SK-N-SH treated with all-trans-retinoic acid at 6 μM for 48 hours (cell line): ENCODE results near the gene FETUB.
"Not testable (repeated sequence)": the region's sequence is repeated elsewhere in the genome, so short reads cannot be mapped to it uniquely, and the experiment has no call there.

ENCODE experiments used
- ATAC-seq: fragments of 200-7000 bp; cut with Tn5 transposase; 3 replicates; pipeline ENCODE4 v1.9.1; 2020; ENCODE audit warnings: mild to moderate bottlenecking, moderate library complexity
- BACH2 ChIP-seq: fragments of 250-450 bp; sonication (Bioruptor Pico); IDR thresholded peaks from 2 replicates; pipeline ENCODE4 v1.9.0; 2021; ENCODE audit warnings: mild to moderate bottlenecking, borderline replicate concordance
- CSDC2 ChIP-seq: fragments of 250-450 bp; sonication (Bioruptor Pico); IDR thresholded peaks from 2 replicates; pipeline ENCODE4 v1.5.0; 2020; ENCODE audit warnings: mild to moderate bottlenecking, moderate library complexity
- ESRRG ChIP-seq: fragments of 250-450 bp; sonication (Bioruptor Pico); IDR thresholded peaks from 2 replicates; pipeline ENCODE4 v1.6.1; 2021; ENCODE audit warnings: mild to moderate bottlenecking
- ISL1 ChIP-seq: fragments of 250-450 bp; sonication (Bioruptor Pico); IDR thresholded peaks from 2 replicates; pipeline ENCODE4 v2.1.2; 2022; ENCODE audit warnings: mild to moderate bottlenecking, moderate library complexity
- OSR1 ChIP-seq: fragments of 250-450 bp; sonication (Bioruptor Pico); IDR thresholded peaks from 2 replicates; pipeline ENCODE4 v1.8.0; 2022; ENCODE audit warnings: moderate library complexity, mild to moderate bottlenecking, inconsistent platforms
- PATZ1 ChIP-seq: fragments of 250-450 bp; sonication (Bioruptor Pico); IDR thresholded peaks from 2 replicates; pipeline ENCODE4 v1.8.0; 2020; ENCODE audit warnings: mild to moderate bottlenecking, moderate library complexity, borderline replicate concordance
- POU6F1 ChIP-seq: fragments of 250-450 bp; sonication (Bioruptor Pico); IDR thresholded peaks from 2 replicates; pipeline ENCODE4 v1.8.0; 2021; ENCODE audit warnings: low read depth, mild to moderate bottlenecking, moderate library complexity, borderline replicate concordance
- PPARA ChIP-seq: fragments of 250-450 bp; sonication (Bioruptor Pico); IDR thresholded peaks from 2 replicates; pipeline ENCODE4 v1.5.0; 2020; ENCODE audit warnings: mild to moderate bottlenecking, borderline replicate concordance
- RARB ChIP-seq: fragments of 250-450 bp; sonication (Bioruptor Pico); IDR thresholded peaks from 2 replicates; pipeline ENCODE4 v1.8.0; 2021; ENCODE audit warnings: mild to moderate bottlenecking, moderate library complexity
- TCF4 ChIP-seq: fragments of 250-450 bp; sonication (Bioruptor Pico); IDR thresholded peaks from 2 replicates; pipeline ENCODE4 v1.8.0; 2021; ENCODE audit warnings: mild to moderate bottlenecking, moderate library complexity, borderline replicate concordance
- ZC3H10 ChIP-seq: fragments of 250-450 bp; sonication (Bioruptor Pico); IDR thresholded peaks from 2 replicates; pipeline ENCODE4 v1.5.1; 2021; ENCODE audit warnings: mild to moderate bottlenecking, moderate library complexity
- ZFP3 ChIP-seq: fragments of 250-450 bp; sonication (Bioruptor Pico); IDR thresholded peaks from 2 replicates; pipeline ENCODE4 v1.5.0; 2020; ENCODE audit warnings: mild to moderate bottlenecking, moderate library complexity
- ZFP30 ChIP-seq: fragments of 450-650 bp; formaldehyde crosslinking; IDR thresholded peaks from 2 replicates; pipeline ENCODE4 v1.5.0; 2022; ENCODE audit warnings: mild to moderate bottlenecking, moderate library complexity
- ZNF565 ChIP-seq: fragments of 450-650 bp; formaldehyde crosslinking; conservative IDR thresholded peaks from 2 replicates; pipeline ENCODE4 v1.5.0; 2020; ENCODE audit warnings: low read depth, mild to moderate bottlenecking, moderate library complexity
- ZNF8 ChIP-seq: fragments of 450-650 bp; formaldehyde crosslinking; IDR thresholded peaks from 2 replicates; pipeline ENCODE4 v1.5.0; 2020; ENCODE audit warnings: mild to moderate bottlenecking, moderate library complexity
- TF ChIP-seq, protein P1 (sequence below): fragments of 250-450 bp; sonication (Bioruptor Pico); IDR thresholded peaks from 2 replicates; pipeline ENCODE4 v1.5.1; 2021; ENCODE audit warnings: mild to moderate bottlenecking, moderate library complexity
- TF ChIP-seq, protein P2 (sequence below): fragments of 250-450 bp; sonication (Bioruptor Pico); IDR thresholded peaks from 2 replicates; pipeline ENCODE4 v1.5.1; 2020; ENCODE audit warnings: low read depth, mild to moderate bottlenecking, moderate library complexity
- TF ChIP-seq, protein P3 (sequence below): fragments of 250-450 bp; sonication (Bioruptor Pico); IDR thresholded peaks from 2 replicates; pipeline ENCODE4 v1.5.0; 2020; ENCODE audit warnings: mild to moderate bottlenecking, moderate library complexity

The FETUB gene

DNA sequence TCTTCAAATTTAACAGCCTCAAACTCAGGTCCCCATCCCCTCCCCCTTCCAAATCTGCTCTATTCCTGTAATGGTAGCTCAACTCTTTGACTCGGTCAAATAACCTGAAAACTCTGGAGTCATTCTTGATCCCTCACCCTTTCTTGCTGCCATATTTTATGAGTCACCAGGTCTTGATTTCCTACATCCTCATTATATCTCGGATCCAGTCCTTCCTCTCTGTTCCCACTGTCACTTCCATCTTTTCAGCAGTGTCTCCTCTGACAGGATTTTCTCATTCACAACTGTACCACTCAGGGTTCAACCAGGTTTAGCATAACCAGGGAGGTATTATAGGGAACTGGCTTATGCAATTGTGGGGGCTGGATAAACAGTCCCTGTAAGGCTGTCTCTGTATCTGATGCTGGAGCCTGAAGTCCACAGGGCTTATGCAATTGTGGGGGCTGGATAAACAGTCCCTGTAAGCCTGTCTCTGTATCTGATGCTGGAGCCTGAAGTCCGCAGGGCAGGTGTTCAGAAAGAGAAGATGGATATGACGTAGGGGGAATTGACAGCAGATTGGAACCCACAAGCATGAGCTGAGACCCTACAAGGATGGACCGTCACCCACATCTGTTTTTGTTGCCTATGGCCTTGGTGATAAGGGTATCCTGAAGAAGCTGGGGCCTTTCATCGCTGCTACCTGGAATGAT lies 9.1 kb upstream of the FETUB start:
- no peak for ATAC-seq
- TF ChIP-seq RARB (CRISPR knock-in tag) = no peak
- no peak for TF ChIP-seq ZC3H10
- TF ChIP-seq, protein P1, sequence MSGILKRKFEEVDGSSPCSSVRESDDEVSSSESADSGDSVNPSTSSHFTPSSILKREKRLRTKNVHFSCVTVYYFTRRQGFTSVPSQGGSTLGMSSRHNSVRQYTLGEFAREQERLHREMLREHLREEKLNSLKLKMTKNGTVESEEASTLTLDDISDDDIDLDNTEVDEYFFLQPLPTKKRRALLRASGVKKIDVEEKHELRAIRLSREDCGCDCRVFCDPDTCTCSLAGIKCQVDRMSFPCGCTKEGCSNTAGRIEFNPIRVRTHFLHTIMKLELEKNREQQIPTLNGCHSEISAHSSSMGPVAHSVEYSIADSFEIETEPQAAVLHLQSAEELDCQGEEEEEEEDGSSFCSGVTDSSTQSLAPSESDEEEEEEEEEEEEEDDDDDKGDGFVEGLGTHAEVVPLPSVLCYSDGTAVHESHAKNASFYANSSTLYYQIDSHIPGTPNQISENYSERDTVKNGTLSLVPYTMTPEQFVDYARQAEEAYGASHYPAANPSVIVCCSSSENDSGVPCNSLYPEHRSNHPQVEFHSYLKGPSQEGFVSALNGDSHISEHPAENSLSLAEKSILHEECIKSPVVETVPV (CRISPR knock-in tag) = no peak
- TF ChIP-seq ZFP3 (CRISPR knock-in tag) = no peak
- no peak for TF ChIP-seq ESRRG (CRISPR knock-in tag)
- TF ChIP-seq POU6F1 (CRISPR knock-in tag) = no peak

DNA sequence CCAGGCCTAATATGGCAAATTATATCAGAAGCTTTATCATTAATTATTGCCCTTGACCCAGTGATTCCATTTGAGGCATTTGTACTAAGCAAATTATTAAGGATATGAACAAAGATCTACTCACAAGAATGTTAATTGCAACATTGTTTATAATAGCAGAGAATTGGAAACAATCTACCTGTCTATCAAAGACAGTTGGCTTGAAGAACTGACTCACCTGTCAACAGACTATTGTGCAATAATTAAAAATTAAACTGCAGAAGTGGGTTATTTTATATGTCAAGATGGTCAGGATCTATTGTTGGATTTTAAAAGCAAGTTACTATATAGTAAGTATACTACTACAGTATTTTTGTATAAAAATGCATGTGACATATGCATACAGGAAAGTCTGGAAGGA lies 6.7 kb upstream of the FETUB start:
- no peak for ATAC-seq
- TF ChIP-seq OSR1 (CRISPR knock-in tag) (no peak), POU6F1 (CRISPR knock-in tag) (no peak), TCF4 (no peak), ZC3H10 (no peak), ESRRG (CRISPR knock-in tag) (no peak), ZNF565 (CRISPR knock-in tag) (no peak), CSDC2 (no peak), ISL1 (CRISPR knock-in tag) (no peak), BACH2 (CRISPR knock-in tag) (no peak)
- TF ChIP-seq, protein P1 (CRISPR knock-in tag) = no peak
- TF ChIP-seq, protein P2, sequence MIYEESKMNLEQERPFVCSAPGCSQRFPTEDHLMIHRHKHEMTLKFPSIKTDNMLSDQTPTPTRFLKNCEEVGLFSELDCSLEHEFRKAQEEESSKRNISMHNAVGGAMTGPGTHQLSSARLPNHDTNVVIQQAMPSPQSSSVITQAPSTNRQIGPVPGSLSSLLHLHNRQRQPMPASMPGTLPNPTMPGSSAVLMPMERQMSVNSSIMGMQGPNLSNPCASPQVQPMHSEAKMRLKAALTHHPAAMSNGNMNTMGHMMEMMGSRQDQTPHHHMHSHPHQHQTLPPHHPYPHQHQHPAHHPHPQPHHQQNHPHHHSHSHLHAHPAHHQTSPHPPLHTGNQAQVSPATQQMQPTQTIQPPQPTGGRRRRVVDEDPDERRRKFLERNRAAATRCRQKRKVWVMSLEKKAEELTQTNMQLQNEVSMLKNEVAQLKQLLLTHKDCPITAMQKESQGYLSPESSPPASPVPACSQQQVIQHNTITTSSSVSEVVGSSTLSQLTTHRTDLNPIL (CRISPR knock-in tag) = no peak
- TF ChIP-seq, protein P3, sequence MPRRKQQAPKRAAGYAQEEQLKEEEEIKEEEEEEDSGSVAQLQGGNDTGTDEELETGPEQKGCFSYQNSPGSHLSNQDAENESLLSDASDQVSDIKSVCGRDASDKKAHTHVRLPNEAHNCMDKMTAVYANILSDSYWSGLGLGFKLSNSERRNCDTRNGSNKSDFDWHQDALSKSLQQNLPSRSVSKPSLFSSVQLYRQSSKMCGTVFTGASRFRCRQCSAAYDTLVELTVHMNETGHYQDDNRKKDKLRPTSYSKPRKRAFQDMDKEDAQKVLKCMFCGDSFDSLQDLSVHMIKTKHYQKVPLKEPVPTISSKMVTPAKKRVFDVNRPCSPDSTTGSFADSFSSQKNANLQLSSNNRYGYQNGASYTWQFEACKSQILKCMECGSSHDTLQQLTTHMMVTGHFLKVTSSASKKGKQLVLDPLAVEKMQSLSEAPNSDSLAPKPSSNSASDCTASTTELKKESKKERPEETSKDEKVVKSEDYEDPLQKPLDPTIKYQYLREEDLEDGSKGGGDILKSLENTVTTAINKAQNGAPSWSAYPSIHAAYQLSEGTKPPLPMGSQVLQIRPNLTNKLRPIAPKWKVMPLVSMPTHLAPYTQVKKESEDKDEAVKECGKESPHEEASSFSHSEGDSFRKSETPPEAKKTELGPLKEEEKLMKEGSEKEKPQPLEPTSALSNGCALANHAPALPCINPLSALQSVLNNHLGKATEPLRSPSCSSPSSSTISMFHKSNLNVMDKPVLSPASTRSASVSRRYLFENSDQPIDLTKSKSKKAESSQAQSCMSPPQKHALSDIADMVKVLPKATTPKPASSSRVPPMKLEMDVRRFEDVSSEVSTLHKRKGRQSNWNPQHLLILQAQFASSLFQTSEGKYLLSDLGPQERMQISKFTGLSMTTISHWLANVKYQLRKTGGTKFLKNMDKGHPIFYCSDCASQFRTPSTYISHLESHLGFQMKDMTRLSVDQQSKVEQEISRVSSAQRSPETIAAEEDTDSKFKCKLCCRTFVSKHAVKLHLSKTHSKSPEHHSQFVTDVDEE (CRISPR knock-in tag) = no peak

DNA sequence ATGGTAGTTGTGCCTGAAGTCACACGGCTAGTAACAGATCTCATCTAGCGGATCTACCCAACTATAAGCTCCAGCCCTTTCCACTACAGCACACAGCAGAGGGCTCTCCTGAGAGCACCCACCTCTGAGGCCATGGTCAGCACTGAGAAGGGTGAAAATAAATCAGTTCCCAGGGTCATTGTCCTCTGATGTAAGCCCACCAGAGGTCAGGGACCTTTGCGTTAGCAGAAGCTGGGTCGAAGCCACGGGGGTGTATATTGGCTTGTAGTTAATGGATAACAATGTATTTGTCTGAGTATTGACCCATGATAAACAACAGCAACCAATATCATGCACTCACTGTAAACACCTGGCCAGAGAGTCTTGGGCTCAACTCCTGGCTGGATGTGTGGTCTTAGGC lies 6.0 kb upstream of the FETUB start:
- ATAC-seq = not testable (repeated sequence)

DNA sequence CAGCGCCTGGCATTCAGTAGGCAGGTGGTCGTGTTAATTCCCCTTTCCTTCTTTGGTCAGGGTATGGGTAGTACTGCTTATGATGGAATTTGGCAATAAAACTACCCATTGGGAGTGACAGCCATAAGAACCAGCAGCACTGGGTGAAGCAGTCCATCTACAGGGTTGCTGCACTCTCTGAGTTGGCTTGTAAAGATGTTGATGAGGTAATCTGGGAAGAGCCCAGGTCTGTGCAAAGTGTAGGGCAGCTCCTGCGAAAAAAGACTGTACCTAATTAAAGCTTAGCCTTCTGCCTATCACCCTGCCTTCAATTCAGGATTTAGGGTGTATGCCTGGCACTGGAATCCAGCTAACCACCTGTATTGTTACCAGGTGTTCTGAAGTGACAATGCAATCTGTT lies 4.7 kb upstream of the FETUB start:
- ATAC-seq = no peak
- TF ChIP-seq ZFP30 (CRISPR knock-in tag) (no peak), CSDC2 (no peak), ZNF8 (CRISPR knock-in tag) (no peak), PATZ1 (CRISPR knock-in tag) (no peak), PPARA (CRISPR knock-in tag) (no peak), ZNF565 (CRISPR knock-in tag) (no peak), POU6F1 (CRISPR knock-in tag) (no peak), OSR1 (CRISPR knock-in tag) (no peak), ZC3H10 (no peak)
